Liver (tissue), 3 donors: Measurements from ENCODE around the gene PRLHR.

Source experiments
- CTCF ChIP-seq: fragments of 150-350 bp; IDR thresholded peaks from 2 replicates; pipeline ENCODE4 v1.5.1; 2017; ENCODE audit warnings: improper control_type of control experiment, low read depth, low read length; ENCODE audit not compliant: missing input control
- GABPA ChIP-seq, 2 donors: IDR thresholded peaks in 1 of 2; conservative IDR thresholded peaks in 1 of 2; 2 replicates each; pipeline ENCODE4 v1.6.1; 2016; ENCODE audit warnings: antibody characterized with exemption in 2 of 2, mild to moderate bottlenecking in 1 of 2, moderate library complexity in 1 of 2
- RAD21 ChIP-seq, 2 donors: IDR thresholded peaks; 2 replicates each; pipeline ENCODE4 v1.6.1; 2016; ENCODE audit warnings: antibody characterized with exemption in 2 of 2, mild to moderate bottlenecking in 2 of 2
- YY1 ChIP-seq: IDR thresholded peaks from 2 replicates; pipeline ENCODE4 v1.6.1; 2016; ENCODE audit warnings: antibody characterized with exemption, mild to moderate bottlenecking
- donor health status: healthy.
- donor health status: healthy.

- no peak for TF ChIP-seq GABPA (IDR thresholded peaks at IDR 0.05 in 1 of 2, conservative IDR thresholded peaks at IDR 0.05 in 1 of 2)
- TF ChIP-seq RAD21 (IDR thresholded peaks at IDR 0.05) = no peak
- no peak for TF ChIP-seq CTCF
- no peak for TF ChIP-seq YY1
Observed at GRCh38 chr10:118633786-118634185, 38.3 kb upstream of the PRLHR start.
